ENCODE data around the gene MICA.
A peak's percentile ranks its signal among the peaks of the same experiment; 100 is the strongest.
"Not testable (repeated sequence)": the region's sequence is repeated elsewhere in the genome, so short reads cannot be mapped to it uniquely, and the experiment has no call there.

MICA gene

GRCh38 chr6:31453259-31453658 is 49.9 kb downstream of the MICA start:
- Histone ChIP-seq H3K9me3 (no peaks in the 10 kb centered on the region), H3K4me1 (ENCODE audit: control insufficient read depth in 1 of 2, insufficient read depth in 1 of 2, low read depth in 1 of 2, low read length in 1 of 2) (no peaks in the 10 kb centered on the region), H3K4me3 (ENCODE audit: low read depth in 1 of 2, low read length in 1 of 2) (no peak overlapping the region), H3K27ac (no peak overlapping the region), H3K36me3 (no peaks in the 10 kb centered on the region), H3K27me3 (peaks cover 23% of the 10 kb centered on the region)
- no peak for TF ChIP-seq CTCF (IDR thresholded peaks at IDR 0.05)

- H3K4me1 ChIP-seq (ENCODE audit: control insufficient read depth in 1 of 2, insufficient read depth in 1 of 2, low read depth in 1 of 2, low read length in 1 of 2) = peaks cover 19 to 25% of the 10 kb centered on the region in 2 experiments
- H3K4me3 ChIP-seq (ENCODE audit: low read depth in 1 of 2, low read length in 1 of 2); H3K36me3 ChIP-seq; H3K27ac ChIP-seq; H3K9me3 ChIP-seq: not testable (repeated sequence)
- H3K27me3 ChIP-seq = peaks cover 30% of the 10 kb centered on the region
Measured at GRCh38 chr6:31459864-31460263, 56.5 kb downstream of the MICA start.

GRCh38 chr6:31460361-31461025 is 57.1 kb downstream of the MICA start:
- Histone ChIP-seq H3K27me3 (peaks cover 30% of the 10 kb centered on the region), H3K36me3 (peaks cover 8% of the 10 kb centered on the region), H3K4me1 (ENCODE audit: control insufficient read depth in 1 of 2, insufficient read depth in 1 of 2, low read depth in 1 of 2, low read length in 1 of 2) (peaks cover 25 to 30% of the 10 kb centered on the region in 2 experiments), H3K27ac (no peak overlapping the region), H3K9me3 (no peaks in the 10 kb centered on the region), H3K4me3 (ENCODE audit: low read depth in 1 of 2, low read length in 1 of 2) (no peak overlapping the region)
- TF ChIP-seq CTCF (IDR thresholded peaks at IDR 0.05) = no peak

GRCh38 chr6:31462026-31462963 is 58.9 kb downstream of the MICA start:
- peak overlapping the region; percentile 71 to 81 for H3K4me3 ChIP-seq (ENCODE audit: low read depth in 1 of 2, low read length in 1 of 2)
- H3K27ac ChIP-seq = peak overlapping the region; percentile 73
- peaks cover 25% of the 10 kb centered on the region for H3K36me3 ChIP-seq
- no peak for TF ChIP-seq CTCF (IDR thresholded peaks at IDR 0.05)
- H3K9me3 ChIP-seq = no peaks in the 10 kb centered on the region
- H3K4me1 ChIP-seq (ENCODE audit: control insufficient read depth in 1 of 2, insufficient read depth in 1 of 2, low read depth in 1 of 2, low read length in 1 of 2) = peaks cover 30 to 32% of the 10 kb centered on the region in 2 experiments
- H3K27me3 ChIP-seq = peaks cover 24% of the 10 kb centered on the region

- Histone ChIP-seq H3K9me3 (no peaks in the 10 kb centered on the region), H3K27me3 (peaks cover 16% of the 10 kb centered on the region), H3K4me3 (ENCODE audit: low read depth in 1 of 2, low read length in 1 of 2) (peak overlapping the region; percentile 71 to 81), H3K27ac (peak overlapping the region; percentile 73), H3K36me3 (peaks cover 35% of the 10 kb centered on the region), H3K4me1 (ENCODE audit: control insufficient read depth in 1 of 2, insufficient read depth in 1 of 2, low read depth in 1 of 2, low read length in 1 of 2) (peaks cover 30 to 32% of the 10 kb centered on the region in 2 experiments)
- TF ChIP-seq CTCF (IDR thresholded peaks at IDR 0.05) = peak; percentile 20
Measured at GRCh38 chr6:31462964-31463870, 59.8 kb downstream of the MICA start.

All from neutrophil (primary cell).